K562 (cell line): ENCODE measurements around the gene SMIM15. TPM values are rescaled to one million over a fixed set of nuclear protein-coding genes. Genes with fewer than 3 reads are reported as not detected.
A peak's percentile ranks its signal among the peaks of the same experiment; 100 is the strongest.

Experiments used
- CBX2 ChIP-seq: fragments of 200-600 bp; sonication (generic); IDR thresholded peaks from one replicate; pipeline ENCODE4 v1.6.1; 2012; ENCODE audit warnings: mild to moderate bottlenecking, low read length, inconsistent platforms; ENCODE audit not compliant: insufficient read depth, poor library complexity, severe bottlenecking
- EP400 ChIP-seq: fragments of 450-650 bp; IDR thresholded peaks from 2 replicates; pipeline ENCODE4 v1.6.1; 2017; ENCODE audit warnings: antibody characterized with exemption, mild to moderate bottlenecking, moderate library complexity
- HNRNPL ChIP-seq: fragments of 200-400 bp; formaldehyde crosslinking; IDR thresholded peaks from 2 replicates; pipeline ENCODE4 v1.6.1; 2017; ENCODE audit warnings: low read depth, mild to moderate bottlenecking, low read length
- MAFF ChIP-seq: IDR thresholded peaks from 2 replicates; pipeline ENCODE4 v1.6.1; 2012; ENCODE audit warnings: low read length, improper control_type of control experiment
- MAFG ChIP-seq: fragments of 450-650 bp; conservative IDR thresholded peaks from 2 replicates; pipeline ENCODE4 v1.6.1; 2016; ENCODE audit warnings: missing genetic modification characterization, missing compliant biosample characterization
- MEF2A ChIP-seq: IDR thresholded peaks from 2 replicates; pipeline ENCODE4 v1.6.1; 2011; ENCODE audit warnings: low read depth, mild to moderate bottlenecking, low read length, moderate library complexity; ENCODE audit not compliant: control insufficient read depth
- MYC ChIP-seq, 2 experiments: fragments of 250-450 bp in 1 of 2; sonication (Bioruptor Pico) in 1 of 2; IDR thresholded peaks; 2 replicates each; pipeline versions ENCODE4 v1.5.1 to v1.6.1; 2012 to 2021; ENCODE audit warnings: low read depth in 2 of 2, borderline replicate concordance in 1 of 2, improper control_type of control experiment in 1 of 2, low read length in 1 of 2, mild to moderate bottlenecking in 1 of 2, moderate library complexity in 1 of 2
- POU5F1 ChIP-seq: fragments of 150-350 bp; IDR thresholded peaks from 2 replicates; pipeline ENCODE4 v1.6.1; 2014; ENCODE audit warnings: borderline replicate concordance, low read length, low read depth, mild to moderate bottlenecking; ENCODE audit not compliant: partially characterized antibody
- PTBP1 ChIP-seq: fragments of 200-400 bp; formaldehyde crosslinking; IDR thresholded peaks from 2 replicates; pipeline ENCODE4 v1.6.1; 2017; ENCODE audit warnings: low read depth, low read length
- RBFOX2 ChIP-seq: fragments of 200-400 bp; formaldehyde crosslinking; IDR thresholded peaks from 2 replicates; pipeline ENCODE4 v1.6.1; 2017; ENCODE audit warnings: low read depth, mild to moderate bottlenecking, low read length, moderate library complexity
- SMAD3 ChIP-seq: fragments of 450-650 bp; formaldehyde crosslinking; conservative IDR thresholded peaks from 2 replicates; pipeline ENCODE4 v1.4.0; 2020; ENCODE audit warnings: mild to moderate bottlenecking
- TCF3 ChIP-seq: sonication (generic); formaldehyde crosslinking; IDR thresholded peaks from 2 replicates; pipeline ENCODE4 v1.4.0; 2020; ENCODE audit warnings: mild to moderate bottlenecking, missing genetic modification reagents
- TCF7L2 ChIP-seq: fragments of 150-350 bp; IDR thresholded peaks from 2 replicates; pipeline ENCODE4 v1.6.1; 2016; ENCODE audit warnings: low read depth, mild to moderate bottlenecking, low read length, moderate library complexity
- ZNF280B ChIP-seq: fragments of 250-450 bp; sonication (Bioruptor Pico); IDR thresholded peaks from 2 replicates; pipeline ENCODE4 v1.5.1; 2021; ENCODE audit warnings: mild to moderate bottlenecking
- ZNF316 ChIP-seq: fragments of 450-650 bp; IDR thresholded peaks from 2 replicates; pipeline ENCODE4 v1.6.1; 2016
- polyA plus RNA-seq, 8 experiments: library from polyadenylated mRNA; depleted of rRNA in 4 of 8; stranded (reverse) in 5 of 8; unstranded in 3 of 8; fragments of >200 nt; fragmentation: Nextera tagmentation in 2 of 8; fragmentation: Illumina TruSeq in 1 of 8; extraction: Ambion mirVana in 2 of 8; extraction: Trizol in 1 of 8; gene quantifications; 2 replicates each; pipeline versions ENCODE4 v1.2.1 to v1.2.3, GENCODE V29; 2011 to 2014; ENCODE audit warnings: inconsistent platforms in 1 of 8, missing spikeins in 1 of 8
- total RNA-seq, 7 experiments: library from RNA; depleted of rRNA in 6 of 7; stranded (reverse); fragments of >200 nt in 6 of 7; fragmentation: Illumina TruSeq in 2 of 7; extraction: Trizol in 2 of 7; gene quantifications; 2 replicates each; pipeline versions ENCODE4 v1.2.1 to v1.2.3, GENCODE V29; 2011 to 2021; ENCODE audit warnings: low replicate concordance in 1 of 7
- TF ChIP-seq, protein P1 (sequence below), 2 experiments: fragments of 450-650 bp; formaldehyde crosslinking in 1 of 2; IDR thresholded peaks; 2 replicates each; pipeline versions ENCODE4 v1.4.0 to v1.6.1; 2014 to 2020; ENCODE audit warnings: mild to moderate bottlenecking in 2 of 2, borderline replicate concordance in 1 of 2, low read depth in 1 of 2
- TF ChIP-seq, protein P2 (sequence below): IDR thresholded peaks from 3 replicates; pipeline ENCODE4 v1.6.1; 2011; ENCODE audit warnings: borderline replicate concordance, mild to moderate bottlenecking; ENCODE audit not compliant: insufficient read length, insufficient read depth

The SMIM15 gene
- total and polyA plus RNA-seq, 9 of the 15 experiments (the other 6 are each of a cell fraction or from before 2014, with no cell fraction given) = 16.6 to 124 (median 82.0) TPM

DNA sequence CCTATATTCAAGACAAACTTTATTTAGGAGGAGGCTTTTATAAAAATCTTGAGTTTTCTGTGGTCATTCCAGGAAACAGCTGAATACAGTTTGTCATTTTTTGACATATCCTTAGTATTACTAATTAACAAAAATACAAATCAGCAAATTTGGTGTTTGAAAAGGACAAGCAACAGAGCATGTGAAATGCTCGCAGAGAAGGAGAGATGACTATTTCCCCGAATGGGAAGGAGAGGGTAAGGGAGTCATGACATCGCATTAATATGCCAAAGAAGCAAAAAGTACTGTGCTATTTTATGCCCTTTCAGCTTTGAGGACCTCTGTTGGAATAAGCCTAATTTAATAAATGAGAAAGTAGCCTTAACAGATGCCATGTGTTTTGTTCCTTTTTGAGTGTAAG, 1.8 kb downstream of the SMIM15 start (continued):
- TF ChIP-seq, protein P1, sequence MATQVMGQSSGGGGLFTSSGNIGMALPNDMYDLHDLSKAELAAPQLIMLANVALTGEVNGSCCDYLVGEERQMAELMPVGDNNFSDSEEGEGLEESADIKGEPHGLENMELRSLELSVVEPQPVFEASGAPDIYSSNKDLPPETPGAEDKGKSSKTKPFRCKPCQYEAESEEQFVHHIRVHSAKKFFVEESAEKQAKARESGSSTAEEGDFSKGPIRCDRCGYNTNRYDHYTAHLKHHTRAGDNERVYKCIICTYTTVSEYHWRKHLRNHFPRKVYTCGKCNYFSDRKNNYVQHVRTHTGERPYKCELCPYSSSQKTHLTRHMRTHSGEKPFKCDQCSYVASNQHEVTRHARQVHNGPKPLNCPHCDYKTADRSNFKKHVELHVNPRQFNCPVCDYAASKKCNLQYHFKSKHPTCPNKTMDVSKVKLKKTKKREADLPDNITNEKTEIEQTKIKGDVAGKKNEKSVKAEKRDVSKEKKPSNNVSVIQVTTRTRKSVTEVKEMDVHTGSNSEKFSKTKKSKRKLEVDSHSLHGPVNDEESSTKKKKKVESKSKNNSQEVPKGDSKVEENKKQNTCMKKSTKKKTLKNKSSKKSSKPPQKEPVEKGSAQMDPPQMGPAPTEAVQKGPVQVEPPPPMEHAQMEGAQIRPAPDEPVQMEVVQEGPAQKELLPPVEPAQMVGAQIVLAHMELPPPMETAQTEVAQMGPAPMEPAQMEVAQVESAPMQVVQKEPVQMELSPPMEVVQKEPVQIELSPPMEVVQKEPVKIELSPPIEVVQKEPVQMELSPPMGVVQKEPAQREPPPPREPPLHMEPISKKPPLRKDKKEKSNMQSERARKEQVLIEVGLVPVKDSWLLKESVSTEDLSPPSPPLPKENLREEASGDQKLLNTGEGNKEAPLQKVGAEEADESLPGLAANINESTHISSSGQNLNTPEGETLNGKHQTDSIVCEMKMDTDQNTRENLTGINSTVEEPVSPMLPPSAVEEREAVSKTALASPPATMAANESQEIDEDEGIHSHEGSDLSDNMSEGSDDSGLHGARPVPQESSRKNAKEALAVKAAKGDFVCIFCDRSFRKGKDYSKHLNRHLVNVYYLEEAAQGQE (IDR thresholded peaks at IDR 0.05; ENCODE audit: borderline replicate concordance) = no peak
- TF ChIP-seq, protein P1 (CRISPR knock-in tag; IDR thresholded peaks at IDR 0.05; ENCODE audit: low read depth) = no peak
- no peak for TF ChIP-seq POU5F1
- TF ChIP-seq PTBP1 = no peak
- no peak for TF ChIP-seq EP400
- no peak for TF ChIP-seq ZNF280B (CRISPR knock-in tag)
- no peak for TF ChIP-seq HNRNPL
- no peak for TF ChIP-seq MEF2A
- TF ChIP-seq, protein P2, sequence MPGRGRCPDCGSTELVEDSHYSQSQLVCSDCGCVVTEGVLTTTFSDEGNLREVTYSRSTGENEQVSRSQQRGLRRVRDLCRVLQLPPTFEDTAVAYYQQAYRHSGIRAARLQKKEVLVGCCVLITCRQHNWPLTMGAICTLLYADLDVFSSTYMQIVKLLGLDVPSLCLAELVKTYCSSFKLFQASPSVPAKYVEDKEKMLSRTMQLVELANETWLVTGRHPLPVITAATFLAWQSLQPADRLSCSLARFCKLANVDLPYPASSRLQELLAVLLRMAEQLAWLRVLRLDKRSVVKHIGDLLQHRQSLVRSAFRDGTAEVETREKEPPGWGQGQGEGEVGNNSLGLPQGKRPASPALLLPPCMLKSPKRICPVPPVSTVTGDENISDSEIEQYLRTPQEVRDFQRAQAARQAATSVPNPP = no peak
- no peak for TF ChIP-seq TCF7L2
- no peak for TF ChIP-seq CBX2
- TF ChIP-seq MAFF = peak; percentile 51; the same call in 1 of the 2 replicates
- peak; percentile 84 for TF ChIP-seq ZNF316
- 0 out of 2 replicates have a peak, but pooled peaks have one; percentile 27 for TF ChIP-seq RBFOX2
- TF ChIP-seq SMAD3 (CRISPR knock-in tag) = no peak
- no peak for TF ChIP-seq MYC (IDR thresholded peaks at IDR 0.05; ENCODE audit: low read depth, low read length)
- no peak for TF ChIP-seq MYC (CRISPR knock-in tag; IDR thresholded peaks at IDR 0.05; ENCODE audit: borderline replicate concordance, low read depth)
- no peak for TF ChIP-seq TCF3 (CRISPR knock-in tag)
- TF ChIP-seq MAFG (tag) = peak; percentile 63
